ENCODE measurements around the gene FXYD1. TPM values are rescaled to one million over a fixed set of nuclear protein-coding genes. Genes with fewer than 3 reads are reported as not detected.
A peak's percentile ranks its signal among the peaks of the same experiment; 100 is the strongest.

Gene FXYD1
- total and polyA plus RNA-seq, 10 donors: 0.83 to 18.1 (median 10.8) TPM; not detected in 1

DNA sequence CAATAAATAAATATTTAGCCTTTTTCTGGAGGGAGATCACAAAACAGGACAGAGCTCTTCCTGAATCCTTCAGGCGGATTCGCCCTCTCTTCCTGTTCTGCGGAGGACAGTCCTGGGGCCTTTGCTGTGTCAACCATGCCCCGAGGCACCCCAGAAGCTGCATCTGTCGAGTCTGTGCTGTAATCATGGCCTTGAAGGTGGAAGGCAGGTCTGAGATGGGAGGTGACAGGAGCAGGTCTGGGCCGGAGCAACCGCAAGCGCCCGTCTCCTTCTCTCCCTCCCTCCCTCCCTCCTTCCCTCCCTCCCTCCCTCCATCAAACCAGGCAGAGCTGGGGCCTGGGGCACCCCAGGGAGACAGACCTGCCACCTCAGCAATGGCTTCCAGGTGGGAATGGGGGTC is 27.6 kb upstream of the FXYD1 start:
- peaks cover 0 to 29% (median 0%) of the 10 kb centered on the region in 7 donors for H3K27me3 ChIP-seq (replicated peaks in 1 of 7)
- TF ChIP-seq POLR2AphosphoS5 (IDR thresholded peaks at IDR 0.05): no peak
- TF ChIP-seq POLR2A (IDR thresholded peaks at IDR 0.05): no peak
- TF ChIP-seq CTCF (IDR thresholded peaks at IDR 0.05 in 8 of 11, conservative IDR thresholded peaks at IDR 0.05 in 3 of 11): no peak
- no peaks in the 10 kb centered on the region for H3K36me3 ChIP-seq
- no peak for DNase-seq
- intact Hi-C loops (cut with DNase I; ENCODE audit: low total_unique reads): no loop called here
- H3K9me3 ChIP-seq: no peaks in the 10 kb centered on the region
- no peak overlapping the region for H3K27ac ChIP-seq
- H3K4me1 ChIP-seq: peaks cover 6 to 18% (median 12%) of the 10 kb centered on the region in 6 donors
- H3K4me3 ChIP-seq: no peak overlapping the region
- WGBS, 5 donors: 49 to 66% (median 64%) methylated on average over 9 of the region's 9 CpGs

GRCh38 chr19:35112995-35113688 is 25.5 kb upstream of the FXYD1 start:
- intact Hi-C loops (cut with DNase I; ENCODE audit: low total_unique reads): no loop called here
- no peaks in the 10 kb centered on the region for H3K36me3 ChIP-seq
- 76 to 86% (median 84%) methylated on average over 14 to 15 of the region's 15 CpGs for WGBS, 5 donors
- DNase-seq: no peak
- peaks cover 6 to 30% (median 12%) of the 10 kb centered on the region in 6 donors for H3K4me1 ChIP-seq
- no peak overlapping the region for H3K4me3 ChIP-seq
- H3K27me3 ChIP-seq (replicated peaks in 1 of 7): peaks cover 0 to 29% (median 0%) of the 10 kb centered on the region in 7 donors
- TF ChIP-seq POLR2A (IDR thresholded peaks at IDR 0.05) (no peak), CTCF (IDR thresholded peaks at IDR 0.05 in 8 of 11, conservative IDR thresholded peaks at IDR 0.05 in 3 of 11) (no peak), POLR2AphosphoS5 (IDR thresholded peaks at IDR 0.05) (no peak)
- H3K27ac ChIP-seq: no peak overlapping the region
- H3K9me3 ChIP-seq: no peaks in the 10 kb centered on the region

DNA sequence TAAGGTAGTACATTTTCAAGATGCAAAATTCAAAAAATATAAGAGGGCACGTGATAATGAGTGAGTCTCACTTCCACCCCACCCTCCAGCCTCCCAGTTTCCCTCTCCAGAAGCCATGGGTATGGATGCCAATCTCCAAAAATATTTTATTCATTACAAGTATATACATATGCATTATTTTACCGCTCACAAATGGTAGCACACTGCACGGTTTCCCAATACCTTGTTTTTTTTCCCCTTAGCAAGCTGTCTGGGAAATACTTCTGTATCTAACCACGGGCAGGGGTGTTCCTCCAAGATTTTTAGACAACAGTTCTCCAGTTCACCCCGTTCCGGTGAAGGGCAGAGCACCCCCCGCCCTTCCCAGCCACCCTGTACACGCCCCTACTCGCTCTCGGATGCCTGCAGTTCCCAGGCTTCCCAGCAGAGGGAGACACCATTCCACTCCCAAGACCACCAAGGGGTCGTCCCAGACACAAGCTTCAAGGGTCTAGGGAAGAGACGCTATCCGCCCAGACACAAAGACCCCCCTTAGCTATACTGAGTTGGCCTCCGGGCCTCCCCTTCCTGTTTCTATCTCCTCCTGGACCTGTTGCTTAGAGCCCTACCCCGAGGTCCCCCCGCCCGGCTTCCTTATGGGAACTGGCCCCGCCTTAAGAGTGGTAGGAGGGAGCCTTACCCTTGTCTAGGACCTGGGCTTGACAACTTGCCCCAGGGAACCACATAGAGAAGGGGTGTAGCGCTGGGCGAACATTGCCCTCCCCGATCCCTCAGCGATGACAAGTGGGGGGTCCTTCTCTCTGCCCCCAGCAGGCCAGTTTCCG is 24.1 kb upstream of the FXYD1 start:
- peaks cover 6 to 43% (median 17%) of the 10 kb centered on the region in 6 donors for H3K4me1 ChIP-seq
- no peaks in the 10 kb centered on the region for H3K36me3 ChIP-seq
- 5 to 13% (median 8%) methylated on average over 22 to 23 of the region's 23 CpGs for WGBS, 5 donors
- intact Hi-C loops (cut with DNase I; ENCODE audit: low total_unique reads): no loop called here
- no peak overlapping the region for H3K27ac ChIP-seq
- H3K4me3 ChIP-seq: peak overlapping the region in 1 of 8 donors; percentile 49
- DNase-seq: peak; percentile 83
- TF ChIP-seq POLR2AphosphoS5 (IDR thresholded peaks at IDR 0.05) (no peak), CTCF (IDR thresholded peaks at IDR 0.05 in 8 of 11, conservative IDR thresholded peaks at IDR 0.05 in 3 of 11) (peak; percentile 82 to 94 (median 92))
- H3K27me3 ChIP-seq (replicated peaks in 1 of 7): peaks cover 0 to 24% (median 0%) of the 10 kb centered on the region in 7 donors
- H3K9me3 ChIP-seq: no peaks in the 10 kb centered on the region

All from spleen (tissue), 11 donors.